ENCODE results near the gene LOX.
A peak's percentile ranks its signal among the peaks of the same experiment; 100 is the strongest.

DNA sequence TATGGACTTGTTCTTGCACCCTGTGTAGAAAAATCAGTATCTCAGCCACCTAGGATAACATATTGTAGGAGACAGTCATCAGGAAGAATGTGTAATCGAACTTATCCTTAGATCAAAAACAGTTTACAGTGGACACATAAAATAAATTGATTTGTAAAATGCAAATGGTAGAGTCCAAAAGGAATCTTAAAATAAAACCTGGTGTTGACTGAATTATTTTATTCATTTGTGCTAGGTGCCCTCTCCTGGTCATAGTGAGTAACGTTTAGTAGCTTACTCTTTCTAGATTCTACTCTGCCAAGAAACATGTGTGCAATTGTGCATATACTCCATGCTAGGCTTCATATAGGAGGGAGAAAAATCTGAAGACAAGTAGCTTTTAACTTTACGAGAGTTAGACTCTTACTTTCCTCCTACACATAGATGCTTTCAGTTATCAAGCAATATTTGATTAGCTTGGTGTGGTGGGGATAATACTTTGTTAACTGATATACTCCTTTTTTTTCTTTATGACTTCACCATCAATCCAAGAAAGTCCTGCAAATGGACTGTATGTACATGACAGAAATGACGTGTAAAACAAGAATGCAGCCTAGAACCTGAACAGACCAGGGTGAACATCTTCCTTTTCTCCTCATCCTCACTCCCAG lies 23.7 kb upstream of the LOX start:
- TF ChIP-seq, protein P1, sequence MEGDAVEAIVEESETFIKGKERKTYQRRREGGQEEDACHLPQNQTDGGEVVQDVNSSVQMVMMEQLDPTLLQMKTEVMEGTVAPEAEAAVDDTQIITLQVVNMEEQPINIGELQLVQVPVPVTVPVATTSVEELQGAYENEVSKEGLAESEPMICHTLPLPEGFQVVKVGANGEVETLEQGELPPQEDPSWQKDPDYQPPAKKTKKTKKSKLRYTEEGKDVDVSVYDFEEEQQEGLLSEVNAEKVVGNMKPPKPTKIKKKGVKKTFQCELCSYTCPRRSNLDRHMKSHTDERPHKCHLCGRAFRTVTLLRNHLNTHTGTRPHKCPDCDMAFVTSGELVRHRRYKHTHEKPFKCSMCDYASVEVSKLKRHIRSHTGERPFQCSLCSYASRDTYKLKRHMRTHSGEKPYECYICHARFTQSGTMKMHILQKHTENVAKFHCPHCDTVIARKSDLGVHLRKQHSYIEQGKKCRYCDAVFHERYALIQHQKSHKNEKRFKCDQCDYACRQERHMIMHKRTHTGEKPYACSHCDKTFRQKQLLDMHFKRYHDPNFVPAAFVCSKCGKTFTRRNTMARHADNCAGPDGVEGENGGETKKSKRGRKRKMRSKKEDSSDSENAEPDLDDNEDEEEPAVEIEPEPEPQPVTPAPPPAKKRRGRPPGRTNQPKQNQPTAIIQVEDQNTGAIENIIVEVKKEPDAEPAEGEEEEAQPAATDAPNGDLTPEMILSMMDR (conservative IDR thresholded peaks at IDR 0.05 in 1 of 2, IDR thresholded peaks at IDR 0.05 in 1 of 2; ENCODE audit: low read depth in 1 of 2, low read length in 2 of 2) = peak; percentile 49 to 69
- no peak for TF ChIP-seq EZH2 (IDR thresholded peaks at IDR 0.05; ENCODE audit: low read length, missing control alignments)

Data from fibroblast of lung (primary cell).